ENCODE results near the gene LBH.
"Not testable (repeated sequence)": the region's sequence is repeated elsewhere in the genome, so short reads cannot be mapped to it uniquely, and the experiment has no call there.

Gene LBH

GRCh38 chr2:30259071-30259470 lies 27.7 kb downstream of the LBH start:
- DNase-seq, result no peak

DNA sequence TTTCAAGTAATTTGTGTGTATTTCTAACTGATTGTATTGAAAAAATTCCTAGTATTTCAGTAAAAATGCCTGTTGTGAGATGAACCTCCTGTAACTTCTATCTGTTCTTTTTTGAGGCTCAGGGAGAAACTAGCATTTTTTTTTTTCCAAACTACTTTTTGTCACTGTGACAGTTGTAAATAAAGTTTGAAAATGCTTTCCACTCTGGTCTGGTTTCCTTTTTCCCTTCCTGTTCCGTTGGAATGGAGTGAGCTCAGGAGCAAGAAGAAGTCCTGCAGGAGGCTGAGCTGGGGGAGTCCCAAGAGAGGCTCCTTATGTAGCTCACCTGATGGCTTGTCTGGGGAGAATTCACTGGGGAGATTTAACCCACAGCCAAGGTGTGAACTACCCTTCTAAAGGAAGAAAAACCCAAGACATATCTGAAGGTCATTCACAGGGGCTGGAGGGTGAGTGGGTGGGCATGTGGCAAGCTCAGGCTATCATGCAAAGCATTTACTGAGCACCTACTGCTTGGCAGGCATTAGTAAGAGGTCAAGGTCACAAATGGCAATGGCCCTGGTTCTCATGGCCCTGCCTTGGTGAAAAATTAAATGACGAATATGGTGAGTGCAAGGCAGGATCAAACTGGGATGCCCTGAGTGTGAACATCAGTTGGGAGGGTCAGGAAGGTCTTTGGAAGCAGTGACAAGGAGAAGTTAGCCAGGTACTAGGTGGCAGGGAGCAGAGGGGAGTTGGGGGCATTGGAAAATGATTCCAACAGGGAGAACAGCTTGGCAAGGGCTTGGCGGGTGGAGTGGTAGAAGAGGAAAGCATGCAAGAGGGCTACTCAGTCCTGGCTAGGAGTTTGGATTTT lies 28.7 kb downstream of the LBH start:
- DNase-seq, result no peak

GRCh38 chr2:30260941-30261340 lies 29.6 kb downstream of the LBH start:
- no peak for DNase-seq

- no peak for DNase-seq
Measured at GRCh38 chr2:30261695-30262211, 30.4 kb downstream of the LBH start.

DNA sequence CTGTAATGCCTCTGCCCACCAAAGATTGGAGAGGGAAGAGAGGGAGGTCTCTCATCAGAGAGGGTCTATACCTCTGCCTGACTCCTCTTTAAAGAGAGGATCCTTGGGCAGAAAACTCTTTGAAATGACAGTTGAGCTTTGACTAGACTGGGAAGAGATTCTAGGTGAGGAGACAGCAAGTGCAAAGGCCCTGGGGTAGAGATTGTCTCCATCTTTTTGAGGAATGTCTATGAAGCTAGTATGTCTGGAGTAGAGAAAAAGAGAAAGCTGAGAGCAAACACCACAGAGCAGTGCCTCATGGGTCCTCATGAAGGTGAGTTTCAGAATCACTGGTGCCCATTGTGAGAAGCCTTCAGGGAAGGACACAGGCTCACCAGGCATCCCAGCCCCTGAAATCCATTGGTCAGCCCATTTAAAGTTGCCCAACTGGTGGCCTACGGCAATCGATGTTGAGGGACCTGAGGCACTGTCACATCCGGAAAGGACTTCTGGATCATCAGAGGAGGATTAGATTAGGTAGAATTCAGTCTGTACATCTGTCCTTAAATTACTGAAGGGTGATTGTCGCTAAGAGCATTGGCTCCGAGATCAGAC lies 31.5 kb downstream of the LBH start:
- no peak for DNase-seq

- no peak for DNase-seq
Measured at GRCh38 chr2:30264274-30264673, 32.9 kb downstream of the LBH start.

GRCh38 chr2:30265052-30266015 lies 34.0 kb downstream of the LBH start:
- DNase-seq, result no peak

DNA sequence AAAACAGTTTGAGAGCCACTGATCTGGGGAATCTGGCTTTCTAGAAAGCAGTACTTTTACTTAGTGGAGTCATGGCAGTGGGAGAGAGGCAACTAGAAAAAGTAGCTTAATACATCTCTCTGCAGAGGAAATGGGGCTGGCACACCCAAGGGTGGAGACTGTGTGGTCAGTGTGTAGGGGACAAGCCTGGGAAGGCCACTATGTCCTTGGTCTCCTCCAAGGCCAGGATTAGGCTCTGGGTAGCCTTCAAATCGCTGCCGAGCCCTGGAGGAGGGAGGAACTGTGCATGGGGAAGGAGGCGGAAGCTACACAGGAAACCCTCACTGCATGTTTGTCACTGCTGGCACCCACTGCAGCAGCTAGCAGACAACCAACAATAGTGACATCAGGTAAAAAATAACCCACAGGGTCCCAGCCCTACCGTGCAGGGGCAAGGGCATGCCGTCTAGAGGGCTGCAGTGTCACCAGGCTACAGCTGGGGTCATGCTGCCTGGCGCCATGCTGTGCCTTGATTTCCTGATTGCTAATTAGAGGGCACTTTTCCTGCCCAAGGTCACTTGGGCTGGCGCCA lies 34.8 kb downstream of the LBH start:
- no peak for DNase-seq

GRCh38 chr2:30266705-30267104 lies 35.4 kb downstream of the LBH start:
- DNase-seq, result no peak

- no peak for DNase-seq
Measured at GRCh38 chr2:30267161-30267975, 36.0 kb downstream of the LBH start.

DNA sequence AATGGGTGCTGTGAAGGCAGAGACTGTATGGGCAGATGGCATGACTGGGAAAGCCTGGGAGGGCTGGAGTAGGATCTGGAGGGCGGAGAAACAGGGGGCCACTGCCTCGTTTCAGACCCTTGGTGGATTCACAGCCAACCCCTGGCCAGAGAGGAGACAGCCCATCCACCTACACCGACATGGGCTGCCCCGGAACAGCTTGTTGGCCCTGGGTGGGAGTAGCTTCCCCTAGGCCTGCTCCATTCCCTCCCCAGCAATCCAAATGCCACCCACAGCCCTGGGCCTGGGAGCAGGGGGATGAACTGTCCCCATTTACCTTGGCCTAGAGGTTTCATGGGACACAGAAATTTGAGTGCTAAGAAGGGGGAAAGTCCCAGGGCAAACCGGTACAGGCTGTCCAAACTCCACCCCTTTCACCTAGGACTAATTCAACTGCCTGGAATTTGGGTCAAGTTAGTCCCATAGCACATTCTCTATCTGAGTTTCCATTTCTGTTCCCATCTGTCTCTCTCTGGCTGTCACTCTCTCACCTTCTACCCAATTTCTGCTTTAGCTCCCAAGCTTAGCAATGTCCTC lies 37.0 kb downstream of the LBH start:
- no peak for DNase-seq

DNA sequence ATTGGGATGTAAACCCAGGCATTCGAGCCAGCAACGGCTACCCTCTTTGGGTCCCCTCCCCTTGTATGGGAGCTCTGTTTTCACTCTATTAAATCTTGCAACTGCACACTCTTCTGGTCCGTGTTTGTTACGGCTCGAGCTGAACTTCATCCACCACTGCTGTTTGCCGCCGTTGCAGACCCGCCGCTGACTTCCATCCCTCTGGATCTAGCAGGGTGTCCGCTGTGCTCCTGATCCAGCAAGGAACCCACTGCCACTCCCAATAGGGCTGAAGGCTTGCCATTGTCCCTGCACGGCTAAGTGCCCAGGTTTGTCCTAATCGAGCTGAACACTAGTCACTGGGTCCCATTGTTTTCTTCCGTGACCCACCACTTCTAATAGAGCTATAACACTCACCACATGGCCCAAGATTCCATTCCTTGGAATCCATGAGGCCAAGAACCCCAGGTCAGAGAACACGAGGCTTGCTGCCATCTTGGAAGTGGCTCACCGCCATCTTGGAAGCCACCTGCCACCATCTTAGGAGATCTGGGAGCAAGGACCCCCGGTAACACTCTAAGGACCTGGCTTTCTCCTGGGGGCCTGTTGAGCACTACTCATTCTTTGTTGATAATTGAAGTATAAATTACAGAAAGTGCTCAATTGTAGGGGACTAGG lies 37.9 kb downstream of the LBH start:
- DNase-seq, result not testable (repeated sequence)

DNA sequence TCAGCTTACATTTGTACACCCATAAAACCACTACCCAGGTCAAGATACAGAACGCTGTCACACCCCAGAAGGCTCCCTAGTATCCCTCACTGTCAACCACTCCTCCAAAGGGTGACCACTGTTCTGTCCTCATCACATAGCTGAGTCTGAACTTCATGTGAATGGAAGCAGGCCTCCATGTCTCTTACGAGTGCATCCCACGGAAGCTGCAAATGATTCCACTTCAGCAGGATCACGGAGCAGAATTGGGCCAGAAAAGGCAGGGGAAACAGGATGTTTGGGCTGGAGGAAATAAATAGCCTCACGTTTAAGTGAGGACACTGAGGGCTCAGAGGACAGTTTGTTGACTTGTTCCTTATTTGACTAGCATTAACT lies 38.4 kb downstream of the LBH start:
- DNase-seq, result no peak

DNA sequence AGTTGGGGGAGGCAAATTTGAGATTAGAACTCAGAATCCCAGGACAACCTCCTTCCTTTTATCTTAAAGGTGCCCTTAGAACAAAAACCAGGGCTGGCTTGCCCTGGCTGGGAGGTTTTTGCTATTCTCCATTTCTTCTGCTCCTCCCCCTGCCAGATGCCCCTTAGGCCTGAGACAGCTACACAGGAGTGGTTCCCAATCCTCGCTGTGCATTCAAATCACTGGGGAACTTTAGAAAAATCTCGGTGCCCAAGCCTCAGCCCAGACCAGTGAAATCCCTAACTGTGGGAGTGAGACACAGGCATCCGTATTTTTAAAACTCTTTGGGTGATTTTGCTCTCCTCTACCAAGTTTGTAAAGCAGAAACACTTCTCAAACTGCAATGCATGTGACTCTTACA lies 38.8 kb downstream of the LBH start:
- DNase-seq, result no peak

- DNase-seq, result no peak
Measured at GRCh38 chr2:30271301-30271700, 40.0 kb downstream of the LBH start.

- no peak for DNase-seq
Measured at GRCh38 chr2:30272286-30272685, 41.0 kb downstream of the LBH start.

GRCh38 chr2:30272761-30273573 lies 41.6 kb downstream of the LBH start:
- no peak for DNase-seq

GRCh38 chr2:30273574-30273929 lies 42.2 kb downstream of the LBH start:
- DNase-seq, result no peak

DNA sequence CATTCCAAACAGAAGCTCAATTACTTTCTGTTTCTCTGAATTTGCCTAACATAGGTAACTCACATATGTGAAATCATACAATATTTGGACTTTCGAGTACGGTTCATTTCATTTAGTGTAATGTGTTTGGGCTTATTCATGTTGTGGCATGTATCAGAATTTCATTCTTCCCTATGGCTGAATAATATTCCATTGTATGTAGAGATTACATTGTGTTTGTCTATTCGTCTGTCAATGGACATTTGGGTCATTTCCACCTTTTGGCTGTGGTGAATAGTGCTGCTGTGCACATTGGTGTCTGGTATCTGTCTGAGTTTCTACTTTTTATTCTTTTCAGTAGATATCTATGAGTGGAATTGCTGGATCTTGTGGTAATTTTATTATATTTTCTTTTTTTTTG lies 43.9 kb downstream of the LBH start:
- DNase-seq, result no peak

DNA sequence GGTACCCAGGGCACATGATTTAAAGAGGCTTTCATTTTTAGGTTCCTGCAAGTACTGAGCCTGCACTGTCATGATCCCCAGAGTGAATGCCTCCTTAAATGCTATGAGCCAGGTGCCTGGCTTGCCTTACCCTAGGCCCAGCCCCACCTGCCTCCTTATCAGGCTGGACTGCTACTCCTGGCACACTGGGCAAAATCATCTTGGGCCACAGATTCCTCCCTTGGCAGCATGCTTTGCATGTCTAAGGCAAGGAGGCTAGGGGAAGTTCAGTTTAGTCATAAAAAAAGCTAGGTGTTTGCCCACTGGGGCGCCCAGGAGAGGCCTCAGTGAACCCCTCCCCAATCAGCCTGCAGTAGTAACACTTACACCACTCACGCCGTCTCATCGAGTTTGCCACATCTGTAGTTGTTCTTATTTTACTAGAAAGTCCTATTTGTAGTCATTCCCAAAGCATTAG lies 45.1 kb downstream of the LBH start:
- DNase-seq, result no peak
